Measurements from ENCODE around the gene SLC10A7. TPM values are rescaled to one million over a fixed set of nuclear protein-coding genes. Genes with fewer than 3 reads are reported as not detected.

Gene SLC10A7
- total RNA-seq, 1 donor from 2014 or later: 15.5 TPM

DNA sequence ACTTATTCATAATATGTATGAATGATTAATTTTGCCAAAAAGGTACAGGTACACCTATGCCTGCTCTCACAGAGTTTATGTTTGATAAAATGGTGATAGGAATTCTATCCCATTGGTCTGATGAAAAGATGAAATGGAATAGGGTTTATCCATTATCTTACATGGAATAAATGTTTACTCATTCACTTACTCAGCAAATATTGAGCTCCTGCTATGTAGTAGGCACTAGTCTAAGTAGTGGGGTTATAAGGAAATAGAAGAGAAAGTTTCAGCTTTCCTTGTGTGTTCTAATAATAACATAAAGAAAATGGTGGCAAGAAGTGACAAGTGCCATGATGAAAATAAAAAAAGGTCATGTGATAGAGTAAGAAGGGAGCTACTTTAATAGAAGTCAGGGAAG, 12.4 kb upstream of the SLC10A7 start:
- H3K4me3 Mint-ChIP-seq: no peak overlapping the region
- no peak for DNase-seq (ENCODE audit: low spot score in 2 of 2, unreplicated experiment in 2 of 2)
- H3K27ac Mint-ChIP-seq: no peak overlapping the region
- peaks cover 4% of the 10 kb centered on the region for H3K27me3 Mint-ChIP-seq (ENCODE audit: low read depth)
- no peaks in the 10 kb centered on the region for H3K4me1 Mint-ChIP-seq
- peaks cover 5% of the 10 kb centered on the region for H3K36me3 Mint-ChIP-seq
- H3K9me3 Mint-ChIP-seq: peaks cover 36% of the 10 kb centered on the region
- no peak for TF ChIP-seq CTCF (IDR thresholded peaks at IDR 0.05; ENCODE audit: unreplicated experiment)

DNA sequence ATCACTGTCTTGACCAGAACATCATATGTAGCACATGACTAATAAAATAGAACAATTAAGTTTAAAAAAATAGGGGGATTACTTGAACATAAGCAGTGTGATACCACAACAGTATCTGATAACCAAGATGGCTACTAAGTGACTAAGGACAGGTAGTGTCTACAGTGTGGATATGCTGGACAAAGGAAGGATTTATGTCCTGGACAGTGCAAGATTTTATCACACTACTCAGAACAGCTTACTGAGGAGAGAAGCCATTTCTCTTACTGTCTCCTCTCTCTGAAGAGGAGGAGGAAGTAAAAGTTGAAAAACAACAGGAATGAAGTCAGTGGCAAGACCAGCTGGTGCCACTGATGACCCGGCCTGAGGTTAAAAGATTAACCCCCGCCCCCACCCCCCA, 4.0 kb upstream of the SLC10A7 start:
- Mint-ChIP-seq H3K4me1 (peaks cover 5% of the 10 kb centered on the region), H3K27ac (no peak overlapping the region), H3K36me3 (peaks cover 5% of the 10 kb centered on the region), H3K4me3 (no peak overlapping the region), H3K9me3 (peaks cover 15% of the 10 kb centered on the region), H3K27me3 (ENCODE audit: low read depth) (no peaks in the 10 kb centered on the region)
- TF ChIP-seq CTCF (IDR thresholded peaks at IDR 0.05; ENCODE audit: unreplicated experiment): no peak
- DNase-seq (ENCODE audit: low spot score in 2 of 2, unreplicated experiment in 2 of 2): no peak

- no peak overlapping the region for H3K4me3 Mint-ChIP-seq
- no peak for DNase-seq (ENCODE audit: low spot score in 2 of 2, unreplicated experiment in 2 of 2)
- peaks cover 5% of the 10 kb centered on the region for H3K4me1 Mint-ChIP-seq
- H3K27me3 Mint-ChIP-seq (ENCODE audit: low read depth): no peaks in the 10 kb centered on the region
- no peak for TF ChIP-seq CTCF (IDR thresholded peaks at IDR 0.05; ENCODE audit: unreplicated experiment)
- peaks cover 8% of the 10 kb centered on the region for H3K9me3 Mint-ChIP-seq
- no peaks in the 10 kb centered on the region for H3K36me3 Mint-ChIP-seq
- no peak overlapping the region for H3K27ac Mint-ChIP-seq
These were observed 2.9 kb upstream of the SLC10A7 start for GRCh38 chr4:146524663-146525062.

DNA sequence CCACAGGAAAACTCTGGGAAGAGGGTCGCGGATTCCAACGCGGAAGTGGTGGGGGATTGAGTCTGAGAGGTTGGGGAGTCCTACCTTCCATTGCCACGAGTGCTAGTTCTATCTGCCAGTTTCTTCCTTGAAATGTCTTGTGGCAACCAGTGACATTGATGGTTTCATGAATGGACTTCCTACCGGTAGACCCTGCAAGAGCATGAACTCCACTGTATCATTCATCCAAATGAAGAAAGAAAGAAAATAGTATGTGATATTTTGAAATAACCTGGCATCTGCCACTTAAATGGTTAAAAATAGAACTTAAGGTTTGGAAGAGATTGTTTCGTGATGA, 1.1 kb upstream of the SLC10A7 start:
- Mint-ChIP-seq H3K9me3 (peaks cover 4% of the 10 kb centered on the region), H3K4me1 (peaks cover 8% of the 10 kb centered on the region), H3K36me3 (no peaks in the 10 kb centered on the region), H3K4me3 (no peak overlapping the region), H3K27me3 (ENCODE audit: low read depth) (no peaks in the 10 kb centered on the region), H3K27ac (peak overlapping the region; percentile 19)
- no peak for TF ChIP-seq CTCF (IDR thresholded peaks at IDR 0.05; ENCODE audit: unreplicated experiment)
- no peak for DNase-seq (ENCODE audit: low spot score in 2 of 2, unreplicated experiment in 2 of 2)

GRCh38 chr4:146522098-146522868, 543 bp upstream of the SLC10A7 start:
- no peaks in the 10 kb centered on the region for H3K27me3 Mint-ChIP-seq (ENCODE audit: low read depth)
- H3K36me3 Mint-ChIP-seq: no peaks in the 10 kb centered on the region
- H3K27ac Mint-ChIP-seq: peak overlapping the region; percentile 19
- peak; percentile 67 to 89 for DNase-seq (ENCODE audit: low spot score in 2 of 2, unreplicated experiment in 2 of 2)
- H3K9me3 Mint-ChIP-seq: no peaks in the 10 kb centered on the region
- no peak for TF ChIP-seq CTCF (IDR thresholded peaks at IDR 0.05; ENCODE audit: unreplicated experiment)
- no peak overlapping the region for H3K4me3 Mint-ChIP-seq
- H3K4me1 Mint-ChIP-seq: peaks cover 8% of the 10 kb centered on the region
